SH-SY5Y (cell line): ENCODE measurements around the gene NCKAP5.

Experiments
- GATA2 ChIP-seq: IDR thresholded peaks from 2 replicates; pipeline ENCODE4 v1.6.1; 2011; ENCODE audit warnings: mild to moderate bottlenecking, low read depth, low read length
- GATA3 ChIP-seq: IDR thresholded peaks from 2 replicates; pipeline ENCODE4 v1.6.1; 2011; ENCODE audit warnings: low read depth, mild to moderate bottlenecking, low read length, moderate library complexity

GRCh38 chr2:133143645-133144044 lies 424.6 kb downstream of the NCKAP5 start:
- TF ChIP-seq GATA2 (no peak), GATA3 (no peak)
